HuH-7 (cell line): ENCODE results near the gene CBFA2T3.

ENCODE experiments used
- DNase-seq: peaks from one replicate; pipeline ENCODE4 v3.0.0; 2011; ENCODE audit warnings: low spot score

The CBFA2T3 gene

DNA sequence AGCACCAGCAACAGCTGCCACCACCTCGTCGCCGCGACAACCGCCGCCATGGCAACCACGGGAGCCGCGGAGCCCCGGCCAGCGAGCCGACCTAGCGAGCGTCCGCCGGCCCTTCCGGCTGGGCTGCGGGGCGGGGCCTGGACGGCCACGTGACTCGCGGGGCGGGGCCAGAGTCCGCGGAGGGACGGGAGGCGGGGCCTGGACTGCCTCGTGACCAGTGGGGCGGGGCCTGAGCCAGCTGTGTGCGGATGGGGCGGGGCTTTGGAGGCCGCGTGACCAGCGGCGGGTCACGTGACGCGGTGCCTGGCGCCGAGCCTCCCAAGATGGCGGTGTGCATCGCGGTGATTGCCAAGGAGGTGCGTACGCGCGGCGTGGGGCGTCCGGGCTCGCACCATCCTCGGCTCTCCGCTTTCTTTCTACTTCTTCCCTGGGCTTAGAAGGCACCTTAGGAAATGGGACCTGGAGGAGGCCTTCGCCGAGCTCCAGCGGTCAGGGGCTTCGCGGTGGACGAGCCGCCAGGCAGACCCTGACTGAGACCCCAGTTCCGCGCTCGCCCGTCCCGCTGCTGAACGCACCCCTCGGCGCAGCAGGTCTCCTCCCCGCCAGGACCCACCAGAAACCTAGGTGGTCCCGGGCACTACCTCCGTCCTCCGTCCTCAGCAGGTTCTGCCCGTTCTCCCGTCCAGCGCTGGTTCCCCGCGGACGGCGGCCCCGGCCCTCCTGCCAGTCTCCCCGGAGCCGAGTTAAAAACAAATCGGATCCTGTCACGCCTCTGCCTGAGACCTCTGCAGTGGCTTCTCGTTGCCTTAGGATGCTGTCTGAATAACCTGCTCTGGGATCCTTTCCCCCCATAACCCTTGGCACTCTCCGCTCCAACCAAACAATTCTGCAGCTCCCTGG is 119.9 kb downstream of the CBFA2T3 start, which contains the start of the genes GALNS and TRAPPC2L:
TSS of gene GALNS (minus strand) at position 120 of the 900 bp plus-strand sequence. CDS start at position 50, 70 bp downstream.
TSS of gene TRAPPC2L (plus strand) at position 300 of the 900 bp plus-strand sequence. CDS start at position 324, 24 bp downstream.
- DNase-seq, result peak; percentile 100

DNA sequence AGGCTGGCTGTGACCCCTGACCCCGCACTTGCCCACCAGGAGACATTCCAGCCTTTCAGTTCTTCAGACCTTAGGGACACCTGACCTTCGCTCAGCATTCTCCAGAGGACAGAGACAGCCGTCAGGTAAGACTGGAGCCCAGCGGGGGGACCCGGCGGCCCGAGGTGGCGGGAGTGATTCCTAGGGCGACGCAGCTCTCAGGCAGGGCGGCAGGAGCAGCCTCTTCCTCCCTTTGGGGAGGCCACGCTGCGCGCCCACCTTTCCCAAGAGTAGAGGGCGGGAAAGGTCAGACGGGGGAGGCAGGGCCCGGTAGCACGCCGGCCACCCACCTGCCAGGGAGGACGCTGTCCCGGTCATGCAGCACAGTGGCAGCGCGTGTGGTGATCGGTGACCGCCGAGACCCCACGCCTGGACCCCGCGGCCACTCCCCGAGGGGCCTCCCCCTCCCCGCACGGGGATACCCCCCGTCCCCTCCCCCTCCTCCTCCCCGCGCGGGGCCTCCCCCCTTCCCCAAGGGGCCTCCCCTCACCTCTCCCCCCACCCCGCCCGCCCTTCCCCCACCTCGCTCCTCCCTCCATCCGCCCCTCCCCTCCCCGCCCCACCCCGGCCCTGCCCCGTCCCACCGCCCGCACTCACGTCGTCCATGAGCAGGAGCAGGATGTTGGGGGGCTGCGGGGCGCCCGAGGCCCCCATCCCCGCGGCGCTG is 120.7 kb downstream of the CBFA2T3 start:
- no peak for DNase-seq

DNA sequence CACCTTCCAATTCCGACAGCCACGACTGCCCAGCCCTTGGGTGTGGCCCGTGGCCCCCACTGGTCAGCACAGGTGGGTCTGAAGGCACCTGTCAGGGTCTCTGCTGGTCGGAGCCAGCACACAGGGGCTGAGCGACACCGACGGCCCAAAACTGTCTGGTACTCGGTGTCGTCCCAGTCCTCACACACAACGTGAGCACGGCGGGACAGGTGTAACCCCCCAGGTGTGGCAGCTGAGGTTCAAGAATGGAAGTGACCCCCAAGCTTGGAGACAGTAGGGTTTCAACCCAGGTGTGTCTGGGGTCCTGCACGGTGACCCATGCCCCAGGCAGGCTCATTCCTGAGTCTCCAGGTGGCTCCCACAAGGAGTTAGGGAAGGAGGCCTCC is 121.3 kb downstream of the CBFA2T3 start:
- DNase-seq, result no peak

DNA sequence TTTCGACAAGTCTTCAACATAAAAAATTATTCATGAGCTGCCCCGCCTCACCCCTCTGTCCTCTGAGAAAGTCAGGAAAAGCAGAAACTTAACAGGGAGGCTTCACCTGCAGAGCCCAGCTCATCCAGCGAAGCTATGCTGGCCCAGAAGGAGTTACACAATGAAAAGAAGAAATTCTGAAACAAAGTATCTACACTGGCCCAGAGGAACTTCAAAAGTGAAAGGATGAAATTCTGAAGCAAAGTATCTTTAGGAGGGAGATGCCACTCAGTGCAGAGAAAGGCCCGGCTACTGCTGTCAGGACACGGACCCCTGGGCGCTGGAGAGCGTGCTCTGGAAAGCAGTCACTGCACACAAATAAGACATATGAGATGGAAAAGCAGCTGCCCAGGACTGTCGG is 121.8 kb downstream of the CBFA2T3 start:
- no peak for DNase-seq

DNA sequence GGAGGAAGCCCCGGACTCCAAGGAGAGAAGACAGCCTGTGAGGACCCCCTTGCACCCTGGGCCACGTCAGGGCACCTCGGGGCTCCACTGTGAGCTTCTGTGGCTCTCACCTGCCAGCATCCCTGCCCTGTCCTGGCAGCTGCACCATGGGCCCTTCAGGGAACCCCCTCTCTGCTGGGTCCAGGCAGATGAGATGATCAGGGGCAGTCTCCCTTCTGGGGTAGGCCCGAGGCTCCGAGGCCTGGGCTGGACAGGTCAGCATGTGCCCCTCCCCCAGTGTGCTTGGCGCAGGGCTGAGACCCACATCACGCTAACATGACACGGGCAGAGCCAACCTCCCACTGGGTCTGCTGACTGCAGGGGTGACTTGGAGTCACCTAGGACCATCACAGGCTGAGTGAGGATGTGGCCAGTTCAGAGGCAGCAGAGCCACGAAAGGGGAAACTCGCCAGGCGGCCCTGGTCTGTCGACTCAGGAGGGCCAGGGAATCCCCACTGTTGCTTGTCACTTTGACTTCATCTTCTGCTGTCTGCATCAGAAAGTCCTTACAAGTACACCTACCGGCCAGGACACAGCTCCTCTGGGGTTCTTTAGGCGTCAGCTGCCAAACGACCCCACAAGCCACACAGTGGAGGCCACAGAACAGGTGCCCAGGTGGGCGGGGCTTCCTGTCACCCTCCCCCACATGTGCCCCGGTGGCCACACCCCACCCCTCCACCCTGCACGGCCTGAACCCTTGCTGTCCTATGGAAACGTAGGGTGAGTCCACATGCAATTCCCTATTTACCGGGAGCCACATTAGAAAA is 122.5 kb downstream of the CBFA2T3 start:
- DNase-seq, result no peak

DNA sequence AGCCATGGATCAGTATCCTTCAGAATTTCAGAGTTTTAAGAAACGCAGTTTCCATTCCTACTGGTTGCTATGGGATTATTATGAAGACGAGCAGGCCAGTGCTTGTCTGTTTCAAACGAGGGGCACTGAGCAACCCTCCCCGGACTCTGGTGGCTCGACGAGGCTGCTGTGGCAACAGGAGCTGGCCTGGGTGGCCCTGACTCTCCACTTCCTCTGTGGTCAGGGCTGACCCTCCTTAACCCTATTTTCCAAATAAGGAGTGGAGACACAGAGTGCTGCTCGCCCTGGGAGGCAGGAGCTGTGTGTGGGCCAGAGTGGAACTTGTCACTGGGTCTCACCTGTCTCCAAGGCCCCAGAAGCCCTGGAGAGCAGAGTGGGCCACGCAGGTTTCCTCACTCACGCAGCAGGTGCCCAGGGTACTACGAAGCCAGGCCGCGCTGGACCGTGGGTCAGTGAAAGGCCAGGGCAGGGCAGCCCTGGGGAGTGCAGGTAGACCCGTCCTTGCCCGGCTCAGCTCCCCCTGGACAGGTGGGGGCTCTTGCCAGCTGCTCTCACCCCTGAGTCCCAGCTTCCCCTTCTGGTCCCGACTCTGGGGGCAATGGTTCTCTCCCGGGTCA is 123.6 kb downstream of the CBFA2T3 start:
- no peak for DNase-seq

DNA sequence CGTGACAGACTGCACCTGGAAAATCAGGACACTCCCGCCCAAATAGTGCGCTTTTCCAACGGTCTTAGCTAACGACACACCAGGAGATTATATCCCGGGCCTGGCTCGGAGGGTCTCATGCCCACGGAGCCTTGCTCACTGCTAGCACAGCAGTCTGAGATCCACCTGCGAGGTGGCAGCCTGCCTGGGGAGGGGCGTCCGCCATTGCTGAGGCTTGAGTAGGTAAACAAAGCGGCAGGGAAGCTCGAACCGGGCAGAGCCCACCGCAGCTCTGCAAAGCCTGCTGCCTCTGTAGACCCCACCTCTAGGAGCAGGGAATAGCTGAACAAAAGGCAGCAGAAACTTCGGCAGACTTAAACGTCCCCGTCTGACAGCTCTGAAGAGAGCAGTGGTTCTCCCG is 125.4 kb downstream of the CBFA2T3 start:
- DNase-seq, result no peak

DNA sequence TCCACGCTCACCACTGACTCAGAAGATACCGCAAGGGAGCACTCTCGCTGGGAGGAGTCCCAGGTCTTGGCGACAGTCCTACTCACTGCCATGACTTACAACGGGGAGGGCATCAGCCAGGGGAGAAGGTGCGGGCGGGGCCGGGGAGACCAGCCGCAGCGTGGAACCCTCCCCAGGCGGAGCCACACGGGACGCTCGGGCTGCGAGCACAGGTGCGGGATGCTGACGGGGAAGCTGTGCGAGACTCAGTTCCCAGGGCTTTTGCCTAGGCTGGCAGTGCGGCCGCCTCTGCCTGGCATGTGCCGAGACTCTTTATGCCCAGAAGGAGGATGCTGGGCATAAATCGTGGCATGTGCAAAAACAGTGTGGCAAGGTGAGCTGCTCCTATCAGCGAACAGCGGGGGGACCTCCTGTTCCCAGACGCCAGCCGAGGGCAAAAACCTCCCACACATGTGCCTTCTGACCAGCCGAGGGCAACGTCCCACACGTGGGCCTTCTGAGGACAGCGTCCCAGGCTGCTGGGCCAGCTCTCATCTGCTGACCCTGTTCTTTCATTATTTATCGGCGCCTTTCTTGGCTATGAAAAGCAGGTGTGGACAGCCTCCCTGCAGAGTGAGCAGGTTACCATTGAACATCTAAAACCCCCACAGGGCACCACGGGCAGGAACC is 126.3 kb downstream of the CBFA2T3 start:
- no peak for DNase-seq

DNA sequence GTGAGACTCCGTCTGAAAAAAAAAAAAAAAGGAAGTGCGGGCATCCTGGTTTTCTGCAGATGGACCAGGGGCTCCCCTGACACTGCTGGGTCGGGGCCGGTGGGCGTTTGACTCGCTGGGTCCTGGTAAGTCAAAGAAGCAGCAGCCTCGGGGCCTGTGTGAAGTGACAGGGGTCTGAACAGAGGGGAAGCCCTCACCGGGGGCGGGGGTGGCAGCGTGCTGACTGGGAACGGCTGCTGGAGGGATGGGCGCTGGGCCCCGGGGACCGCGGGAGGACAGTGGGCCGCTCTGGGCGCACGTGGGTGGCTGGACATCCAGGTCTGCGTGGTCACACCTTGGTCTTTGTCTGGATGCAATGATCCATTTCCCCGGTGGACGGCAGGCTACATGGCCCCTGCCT is 128.4 kb downstream of the CBFA2T3 start:
- DNase-seq, result no peak

DNA sequence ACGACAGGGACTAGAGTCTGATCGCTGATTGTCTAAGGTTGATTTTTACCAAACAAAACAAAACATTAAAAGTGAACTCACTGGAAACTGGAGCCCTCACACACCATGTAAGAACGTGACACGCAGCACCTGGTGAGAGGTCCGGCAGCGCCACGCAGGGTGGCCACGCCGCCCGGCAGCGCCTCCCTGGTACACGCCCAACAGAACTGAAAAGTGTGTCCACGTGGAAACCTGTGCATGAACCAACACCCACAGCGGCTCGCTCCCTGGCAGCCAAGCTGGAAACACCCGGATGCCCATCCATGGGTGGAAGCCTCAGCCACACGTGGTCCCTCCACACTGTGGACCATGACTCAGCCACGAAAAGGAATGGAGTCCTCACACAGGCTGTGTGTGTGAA is 129.4 kb downstream of the CBFA2T3 start:
- DNase-seq, result no peak

DNA sequence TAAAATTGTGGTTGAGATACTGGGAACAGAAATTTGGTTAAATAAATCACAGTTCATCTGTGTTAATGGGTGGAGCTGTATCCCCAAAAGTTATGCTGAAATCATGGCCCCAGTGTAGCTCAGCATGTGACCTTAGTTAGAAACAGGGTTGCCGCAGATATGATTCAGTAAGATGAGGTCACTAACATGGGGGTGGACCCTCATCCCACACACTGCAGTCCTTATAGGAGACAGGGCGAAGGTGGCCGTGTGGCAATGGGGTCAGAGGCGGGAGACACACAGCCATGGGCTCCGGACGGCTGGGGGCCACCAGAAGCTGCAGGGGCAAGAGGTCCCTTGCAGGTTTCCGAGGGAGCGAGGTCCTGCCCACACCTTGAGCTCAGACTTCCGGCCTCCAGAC is 130.9 kb downstream of the CBFA2T3 start:
- no peak for DNase-seq

DNA sequence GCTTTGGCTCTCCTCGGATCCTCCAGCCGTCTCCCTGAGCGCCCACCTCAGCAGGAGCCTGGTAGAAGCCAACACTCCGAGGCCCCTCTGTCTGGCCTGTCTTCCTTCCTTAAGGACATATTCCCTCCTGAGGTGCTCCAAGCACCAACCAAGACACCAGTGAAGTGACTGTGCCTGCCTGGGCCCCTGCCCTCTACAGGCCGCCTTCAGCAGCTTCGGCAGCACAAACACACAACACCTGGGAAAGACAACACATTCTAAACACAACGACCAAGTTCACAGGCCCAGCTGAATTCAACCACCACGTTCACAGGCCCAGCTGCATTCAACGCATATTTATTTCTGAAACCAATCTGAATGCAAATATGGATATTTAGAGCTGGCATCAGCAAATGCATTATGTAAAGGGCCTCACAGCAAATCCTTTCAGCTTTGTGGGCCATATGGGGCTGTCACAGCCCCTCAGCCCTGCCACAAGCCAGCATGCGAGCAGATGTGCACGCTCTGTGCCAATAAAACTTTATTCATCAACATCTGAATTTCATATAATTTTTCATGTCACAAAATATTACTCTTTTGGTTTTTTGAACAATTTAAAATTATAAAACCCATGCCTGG is 132.5 kb downstream of the CBFA2T3 start:
- DNase-seq, result no peak

DNA sequence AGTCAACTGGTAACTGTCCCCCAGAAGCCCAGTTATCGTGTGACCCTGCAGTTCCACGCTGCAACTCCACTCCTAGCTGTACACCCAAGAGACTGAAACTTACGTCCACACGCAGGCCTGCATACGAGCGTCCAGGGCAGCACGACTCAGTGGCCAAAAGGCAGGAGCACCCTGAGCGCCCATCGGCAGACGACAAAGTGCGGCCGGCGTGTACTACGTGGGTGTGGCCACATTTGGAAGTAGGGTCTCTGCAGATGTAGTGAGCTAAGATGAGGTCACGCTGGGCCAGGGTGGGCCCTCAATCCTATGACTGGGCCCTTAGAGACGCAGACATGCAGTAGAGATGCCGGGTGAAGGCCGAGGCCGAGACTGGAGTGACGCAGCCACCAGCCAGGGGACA is 133.8 kb downstream of the CBFA2T3 start:
- no peak for DNase-seq

DNA sequence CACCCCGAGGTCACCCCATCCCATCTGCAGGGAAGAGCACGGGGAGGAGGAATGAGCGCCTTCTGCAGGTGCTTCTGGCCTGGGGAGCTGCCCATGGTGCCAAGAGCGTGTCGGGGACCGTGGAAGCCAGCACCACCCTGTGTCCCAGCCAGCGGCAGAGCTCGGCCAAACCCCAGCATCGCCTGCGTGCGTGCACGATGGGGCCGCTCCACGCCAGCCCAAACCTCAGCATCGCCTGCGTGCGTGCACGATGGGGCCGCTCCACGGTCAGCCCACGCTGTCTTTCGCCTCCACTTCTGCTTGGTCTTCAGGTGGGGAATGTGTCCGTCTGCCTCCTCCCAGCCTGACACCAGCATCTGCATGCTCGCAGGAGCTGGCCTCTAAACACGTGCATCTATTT is 134.2 kb downstream of the CBFA2T3 start:
- no peak for DNase-seq

DNA sequence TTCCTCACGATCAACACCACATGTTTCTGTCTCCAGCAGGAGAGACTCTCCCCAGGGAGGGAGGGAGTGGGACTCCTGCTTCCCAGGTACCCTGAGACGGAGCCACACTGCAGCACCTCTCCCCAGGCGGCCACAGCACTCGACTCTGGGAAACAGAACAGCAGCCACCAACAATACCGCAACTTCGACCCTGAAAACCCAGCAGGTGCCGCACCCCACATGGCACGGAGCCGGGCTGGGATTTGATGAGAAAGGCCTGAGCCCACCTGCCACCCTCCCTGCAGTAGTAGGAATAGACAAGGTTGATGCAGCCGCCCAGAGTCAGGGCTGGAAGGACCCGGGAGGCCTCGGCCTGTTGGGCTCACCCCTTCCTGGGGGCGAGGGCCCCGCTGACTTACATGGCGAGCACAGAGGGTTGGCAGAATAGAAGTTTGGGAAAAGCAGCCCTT is 134.7 kb downstream of the CBFA2T3 start:
- DNase-seq, result no peak

DNA sequence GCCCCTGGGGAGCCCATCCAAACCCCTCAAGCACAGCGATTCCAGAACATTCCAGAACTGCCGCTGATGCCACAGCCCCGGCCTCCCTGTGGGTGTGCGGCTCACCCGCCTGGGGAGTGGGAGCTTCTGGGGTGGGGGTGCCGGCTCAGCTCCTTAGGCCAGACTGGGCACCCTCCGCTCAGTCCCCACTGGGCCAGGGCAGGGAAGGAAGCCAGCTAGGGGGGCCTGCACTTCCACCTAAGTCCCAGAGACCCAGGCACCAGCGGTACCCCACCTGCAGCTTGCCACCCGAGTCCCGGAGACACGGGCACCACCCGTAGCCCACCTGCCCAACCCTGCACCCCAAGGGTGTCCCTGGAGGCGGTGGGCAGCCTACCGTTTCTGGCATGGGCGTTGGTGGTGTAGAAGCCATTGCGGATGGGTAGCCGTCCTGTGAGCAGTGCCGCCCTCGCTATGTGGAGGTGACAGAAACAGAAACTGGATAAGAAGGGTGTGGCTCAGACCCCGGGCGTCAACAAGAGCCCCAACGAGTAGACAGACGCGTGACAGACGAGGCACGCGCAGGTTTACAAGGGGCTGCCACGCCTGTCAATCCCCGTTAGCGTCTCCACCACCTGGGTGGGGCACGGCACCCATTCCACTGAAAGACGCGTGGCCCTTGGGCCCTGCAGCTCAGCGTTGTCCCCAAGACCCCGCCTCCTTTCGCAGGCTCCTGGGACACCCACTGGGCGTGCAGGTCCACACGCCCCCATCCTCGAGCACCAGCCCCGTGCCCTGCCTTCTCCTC is 135.3 kb downstream of the CBFA2T3 start:
- DNase-seq, result no peak

DNA sequence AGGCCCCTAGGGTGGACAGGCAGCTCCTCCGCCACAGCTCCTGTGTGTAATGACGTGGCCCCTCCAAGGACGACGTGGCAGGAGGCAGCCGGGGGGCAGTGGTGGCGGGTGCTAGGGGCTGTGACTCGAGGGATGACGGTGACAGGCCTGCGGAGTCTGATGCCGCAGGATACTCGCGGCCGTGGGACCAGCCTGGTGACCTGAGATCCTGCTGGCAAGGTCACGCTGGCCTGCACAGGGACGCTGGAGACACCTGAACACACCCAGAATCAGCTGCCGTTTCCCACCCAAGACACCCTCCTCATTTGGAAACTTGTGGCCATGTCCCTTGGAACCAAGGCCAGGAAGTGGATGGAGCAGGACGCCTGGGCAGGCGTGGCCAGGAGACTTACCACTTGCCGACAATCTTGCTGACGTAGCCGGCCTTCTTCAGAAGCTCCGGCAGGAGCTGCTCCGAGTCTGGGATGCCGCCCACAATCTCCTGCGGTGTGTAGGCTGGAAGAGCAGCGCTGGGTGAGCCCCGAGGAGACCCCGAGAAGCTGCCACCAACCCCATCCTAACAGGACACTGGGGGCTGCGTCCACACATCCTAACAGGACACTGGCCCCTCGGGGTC is 136.3 kb downstream of the CBFA2T3 start:
- DNase-seq, result no peak

DNA sequence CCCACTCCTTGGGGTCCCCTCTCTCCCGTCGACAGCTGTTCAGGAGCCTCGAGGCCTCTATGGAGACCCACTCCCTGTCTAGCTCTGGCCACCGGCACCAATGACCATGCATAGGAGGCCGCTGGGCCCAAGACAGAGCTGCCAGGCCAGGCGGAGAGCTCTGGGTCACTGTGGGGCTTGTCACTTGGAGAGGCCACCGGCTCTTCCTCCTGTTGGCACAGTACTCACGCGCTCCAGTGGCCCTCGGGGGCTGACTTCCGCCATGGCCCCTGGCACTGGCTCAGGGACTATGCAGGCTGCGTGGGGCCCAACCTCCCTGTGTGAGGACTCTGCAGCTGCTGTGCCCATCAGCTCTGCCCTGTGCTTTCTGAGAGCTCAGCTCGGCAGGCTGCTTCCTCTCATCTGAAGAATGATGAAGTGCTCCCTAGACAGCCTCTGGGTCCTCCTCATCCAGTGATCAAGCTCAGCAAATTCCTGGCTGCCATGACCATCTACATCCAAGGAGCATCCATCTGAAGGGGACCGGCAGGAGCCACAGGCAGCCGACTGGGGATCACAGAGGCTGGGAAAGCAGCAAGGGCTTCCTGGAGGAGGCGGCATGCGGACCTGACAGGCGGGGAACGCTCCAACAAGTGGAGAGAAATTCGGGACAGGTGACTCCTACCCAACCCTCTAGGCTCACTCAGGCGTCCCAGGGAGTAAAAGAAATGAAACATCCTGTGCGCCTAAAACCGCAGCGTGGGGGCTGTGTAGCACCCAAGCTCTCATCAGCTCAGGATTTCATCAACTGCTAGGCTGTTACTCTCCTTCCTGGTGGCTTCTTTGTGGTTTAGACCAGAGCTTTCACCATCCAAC is 137.0 kb downstream of the CBFA2T3 start:
- DNase-seq, result no peak
